Body of pancreas (tissue), 4 donors: ENCODE data around the gene ETS1. TPM values are rescaled to one million over a fixed set of nuclear protein-coding genes. Genes with fewer than 3 reads are reported as not detected.
A peak's percentile ranks its signal among the peaks of the same experiment; 100 is the strongest.

Source experiments
- ATAC-seq: fragments of 150-250 bp; one replicate; pipeline ENCODE4 v1.9.1; 2016
- DNase-seq, 4 donors: peaks; one replicate each; pipeline ENCODE4 v3.0.0-alpha.2; 2019
- H3K27ac ChIP-seq, 4 donors: fragments of 200-600 bp; sonication (generic); 1 replicate in 3 of 4; 2 replicates in 1 of 4; pipeline versions ENCODE4 v1.5.1 to v1.6.1; 2016 to 2019; ENCODE audit warnings: mild to moderate bottlenecking in 1 of 4, mixed read lengths in 1 of 4, moderate library complexity in 1 of 4
- H3K27me3 ChIP-seq, 2 donors: fragments of 200-600 bp; sonication (generic); one replicate each; pipeline ENCODE4 v1.6.0; 2016; ENCODE audit warnings: mild to moderate bottlenecking in 1 of 2
- H3K36me3 ChIP-seq, 2 donors: fragments of 200-600 bp; sonication (generic); replicated peaks in 1 of 2; 2 replicates each; pipeline ENCODE4 v1.5.1; 2016; ENCODE audit warnings: low read depth in 2 of 2; ENCODE audit not compliant: insufficient read depth in 1 of 2
- H3K4me1 ChIP-seq: fragments of 200-600 bp; sonication (generic); one replicate; pipeline ENCODE4 v1.6.0; 2016
- H3K4me3 ChIP-seq, 2 donors: fragments of 200-600 bp; sonication (generic); 1 replicate in 1 of 2; 2 replicates in 1 of 2; pipeline ENCODE4 v1.5.1; 2016 to 2019
- H3K9me3 ChIP-seq, 3 donors: fragments of 200-600 bp; sonication (generic); 1 replicate in 2 of 3; 2 replicates in 1 of 3; pipeline ENCODE4 v1.5.1; 2016
- CTCF ChIP-seq, 7 experiments: fragments of 450-650 bp in 4 of 7; fragments of 200-600 bp in 3 of 7; sonication (generic) in 3 of 7; IDR thresholded peaks; one replicate each; pipeline ENCODE4 v1.5.1; 2016 to 2019; ENCODE audit warnings: antibody characterized with exemption in 7 of 7
- POLR2A ChIP-seq, 3 donors: fragments of 450-650 bp; IDR thresholded peaks; one replicate each; pipeline ENCODE4 v1.6.1; 2016; ENCODE audit warnings: antibody characterized with exemption in 3 of 3, mild to moderate bottlenecking in 2 of 3
- WGBS, 2 donors: methylation state at CpG; one replicate each; pipeline ENCODE4 v1.1.5; 2017; 5-methylcytosine and 5-hydroxymethylcytosine counted together
- intact Hi-C: fragments of 100-400 bp; cut with DNase I; formaldehyde crosslinking; loops from one replicate; pipeline ENCODE4 v1.15.1; 2023
- total RNA-seq, 2 donors: library from RNA; depleted of rRNA; stranded (reverse); fragments of >200 nt; gene quantifications; one replicate each; pipeline ENCODE4 v1.1.0, GENCODE V29; 2016

ETS1 gene
- total RNA-seq, 2 donors from 2014 or later, result 20.0 to 22.7 TPM

- Histone ChIP-seq H3K36me3 (no peaks in the 10 kb centered on the region), H3K4me1 (peaks cover 35% of the 10 kb centered on the region), H3K4me3 (no peak overlapping the region), H3K27me3 (no peaks in the 10 kb centered on the region), H3K27ac (no peak overlapping the region), H3K9me3 (no peaks in the 10 kb centered on the region)
- TF ChIP-seq CTCF (IDR thresholded peaks at IDR 0.05) (no peak), POLR2A (IDR thresholded peaks at IDR 0.05) (no peak)
- ATAC-seq (no peak), DNase-seq (no peak)
- intact Hi-C loops, result no loop called here
- WGBS, 2 donors, result 84 to 86% methylated on average over 2 of the region's 2 CpGs
Observed at GRCh38 chr11:128509621-128510389, 77.6 kb downstream of the ETS1 start.

- intact Hi-C loops, result no loop called here
- no peak overlapping the region for H3K4me3 ChIP-seq
Observed at GRCh38 chr11:128508770-128509510, 78.4 kb downstream of the ETS1 start.

GRCh38 chr11:128507936-128508335, 79.4 kb downstream of the ETS1 start:
- ATAC-seq (no peak), DNase-seq (no peak)
- WGBS, 2 donors, result 46 to 47% methylated on average over 6 of the region's 6 CpGs
- TF ChIP-seq POLR2A (IDR thresholded peaks at IDR 0.05) (no peak), CTCF (IDR thresholded peaks at IDR 0.05) (no peak)
- H3K4me1 ChIP-seq, result peaks cover 31% of the 10 kb centered on the region
- peak overlapping the region in 3 of 4 donors; percentile 75 to 83 (median 80) for H3K27ac ChIP-seq
- H3K4me3 ChIP-seq, result no peak overlapping the region
- no peaks in the 10 kb centered on the region for H3K27me3 ChIP-seq
- intact Hi-C loops, result no loop called here
- H3K36me3 ChIP-seq, result no peaks in the 10 kb centered on the region
- no peaks in the 10 kb centered on the region for H3K9me3 ChIP-seq

More at GRCh38 chr11:128508770-128509510, 78.4 kb downstream of the ETS1 start:
- 75 to 84% methylated on average over 8 of the region's 8 CpGs for WGBS, 2 donors
- no peak for DNase-seq
- H3K36me3 ChIP-seq, result no peaks in the 10 kb centered on the region
- no peaks in the 10 kb centered on the region for H3K9me3 ChIP-seq
- peaks cover 31% of the 10 kb centered on the region for H3K4me1 ChIP-seq
- TF ChIP-seq CTCF (IDR thresholded peaks at IDR 0.05), result no peak
- TF ChIP-seq POLR2A (IDR thresholded peaks at IDR 0.05), result no peak
- H3K27me3 ChIP-seq, result no peaks in the 10 kb centered on the region
- no peak for ATAC-seq
- peak overlapping the region in 1 of 4 donors; percentile 20 for H3K27ac ChIP-seq

- WGBS, 2 donors, result 16% methylated on average over 12 of the region's 12 CpGs
- peaks cover 38% of the 10 kb centered on the region for H3K4me1 ChIP-seq
- no peaks in the 10 kb centered on the region for H3K36me3 ChIP-seq
- peak; percentile 77 to 88 (median 84) for DNase-seq
- no peaks in the 10 kb centered on the region for H3K27me3 ChIP-seq
- H3K9me3 ChIP-seq, result no peaks in the 10 kb centered on the region
- peak; percentile 48 to 79 (median 77) for TF ChIP-seq POLR2A (IDR thresholded peaks at IDR 0.05)
- no peak for TF ChIP-seq CTCF (IDR thresholded peaks at IDR 0.05)
- peak overlapping the region; percentile 75 to 85 (median 82) for H3K27ac ChIP-seq
- intact Hi-C loops, result no loop called here
- peak; percentile 96 for ATAC-seq
- no peak overlapping the region for H3K4me3 ChIP-seq
Observed at GRCh38 chr11:128506999-128507611, 80.3 kb downstream of the ETS1 start.
